GM19043 (cell line): ENCODE measurements around the gene ZNF484.

Experiments used
- ATAC-seq: cut with Tn5 transposase; IDR thresholded peaks from one replicate; pipeline ENCODE4 v1.9.1; 2021; ENCODE audit warnings: low read depth; ENCODE audit not compliant: unreplicated experiment

The ZNF484 gene

GRCh38 chr9:92795598-92796336 lies 82.1 kb downstream of the ZNF484 start:
- ATAC-seq = no peak
